Measurements from ENCODE around the gene IL15. TPM values are rescaled to one million over a fixed set of nuclear protein-coding genes. Genes with fewer than 3 reads are reported as not detected.
"Not testable (repeated sequence)": the region's sequence is repeated elsewhere in the genome, so short reads cannot be mapped to it uniquely, and the experiment has no call there.

The IL15 gene
- total RNA-seq, 1 donor from 2014 or later = 9.0 TPM

- no peak for TF ChIP-seq CTCF (IDR thresholded peaks at IDR 0.05; ENCODE audit: insufficient read depth, low read length, poor library complexity, severe bottlenecking)
- H3K36me3 ChIP-seq (ENCODE audit: control insufficient read depth, insufficient read depth, low read length) = no peaks in the 10 kb centered on the region
- no peaks in the 10 kb centered on the region for H3K27me3 ChIP-seq (ENCODE audit: control insufficient read depth, insufficient read depth, low read length)
- no peak for DNase-seq (ENCODE audit: low read depth)
- H3K4me3 ChIP-seq (ENCODE audit: low read depth, low read length) = no peak overlapping the region
Observed at GRCh38 chr4:141680060-141680459, 43.7 kb downstream of the IL15 start.

- H3K4me3 ChIP-seq (ENCODE audit: low read depth, low read length) = no peak overlapping the region
- no peaks in the 10 kb centered on the region for H3K36me3 ChIP-seq (ENCODE audit: control insufficient read depth, insufficient read depth, low read length)
- H3K27me3 ChIP-seq (ENCODE audit: control insufficient read depth, insufficient read depth, low read length) = no peaks in the 10 kb centered on the region
- TF ChIP-seq CTCF (IDR thresholded peaks at IDR 0.05; ENCODE audit: insufficient read depth, low read length, poor library complexity, severe bottlenecking) = no peak
- no peak for DNase-seq (ENCODE audit: low read depth)
Observed at GRCh38 chr4:141684785-141685184, 48.4 kb downstream of the IL15 start.

GRCh38 chr4:141686146-141686775, 49.9 kb downstream of the IL15 start:
- Histone ChIP-seq H3K4me3 (ENCODE audit: low read depth, low read length) (no peak overlapping the region), H3K36me3 (ENCODE audit: control insufficient read depth, insufficient read depth, low read length) (no peaks in the 10 kb centered on the region), H3K27me3 (ENCODE audit: control insufficient read depth, insufficient read depth, low read length) (no peaks in the 10 kb centered on the region)
- TF ChIP-seq CTCF (IDR thresholded peaks at IDR 0.05; ENCODE audit: insufficient read depth, low read length, poor library complexity, severe bottlenecking) = no peak
- DNase-seq (ENCODE audit: low read depth) = peak; percentile 23

- no peak overlapping the region for H3K4me3 ChIP-seq (ENCODE audit: low read depth, low read length)
- no peaks in the 10 kb centered on the region for H3K36me3 ChIP-seq (ENCODE audit: control insufficient read depth, insufficient read depth, low read length)
- no peaks in the 10 kb centered on the region for H3K27me3 ChIP-seq (ENCODE audit: control insufficient read depth, insufficient read depth, low read length)
- DNase-seq (ENCODE audit: low read depth) = no peak
- TF ChIP-seq CTCF (IDR thresholded peaks at IDR 0.05; ENCODE audit: insufficient read depth, low read length, poor library complexity, severe bottlenecking) = no peak
Observed at GRCh38 chr4:141686879-141687278, 50.5 kb downstream of the IL15 start.

GRCh38 chr4:141689726-141690296, 53.4 kb downstream of the IL15 start:
- H3K27me3 ChIP-seq (ENCODE audit: control insufficient read depth, insufficient read depth, low read length); H3K4me3 ChIP-seq (ENCODE audit: low read depth, low read length); H3K36me3 ChIP-seq (ENCODE audit: control insufficient read depth, insufficient read depth, low read length); DNase-seq (ENCODE audit: low read depth): not testable (repeated sequence)

- not testable (repeated sequence) for DNase-seq (ENCODE audit: low read depth); H3K27me3 ChIP-seq (ENCODE audit: control insufficient read depth, insufficient read depth, low read length); H3K4me3 ChIP-seq (ENCODE audit: low read depth, low read length); H3K36me3 ChIP-seq (ENCODE audit: control insufficient read depth, insufficient read depth, low read length)
Observed at GRCh38 chr4:141691247-141691646, 54.9 kb downstream of the IL15 start.

- no peak for DNase-seq (ENCODE audit: low read depth)
- no peak overlapping the region for H3K4me3 ChIP-seq (ENCODE audit: low read depth, low read length)
- no peaks in the 10 kb centered on the region for H3K36me3 ChIP-seq (ENCODE audit: control insufficient read depth, insufficient read depth, low read length)
- no peak for TF ChIP-seq CTCF (IDR thresholded peaks at IDR 0.05; ENCODE audit: insufficient read depth, low read length, poor library complexity, severe bottlenecking)
- no peaks in the 10 kb centered on the region for H3K27me3 ChIP-seq (ENCODE audit: control insufficient read depth, insufficient read depth, low read length)
Observed at GRCh38 chr4:141692081-141692480, 55.7 kb downstream of the IL15 start.

All from kidney epithelial cell (primary cell).